Endothelial cell of umbilical vein (primary cell): ENCODE data around the gene ERGIC2. TPM values are rescaled to one million over a fixed set of nuclear protein-coding genes. Genes with fewer than 3 reads are reported as not detected.
A peak's percentile ranks its signal among the peaks of the same experiment; 100 is the strongest.

Source experiments
- BruUV-seq: library from RNA; stranded (reverse); fragments of 400-500 nt; replicated peaks from 2 replicates; lab custom pipeline; 2021; lab: Mats Ljungman, UMichigan
- CTCF ChIA-PET: fragments of 300-600, 350-600 bp; sonication (Branson Sonifier 250); formaldehyde crosslinking; loops from one replicate; lab custom pipeline; 2021; ENCODE audit warnings: antibody characterized with exemption, inconsistent platforms; lab: Charles Lee
- POLR2A ChIA-PET: fragments of 300-600, 350-600 bp; sonication (Branson Sonifier 250); formaldehyde crosslinking; loops from one replicate; lab custom pipeline; 2021; ENCODE audit warnings: antibody characterized with exemption, inconsistent platforms; lab: Charles Lee
- DNase-seq: peaks from one replicate; pipeline ENCODE4 v3.0.0-alpha.2; 2011; ENCODE audit warnings: low read depth, low spot score
- FAIRE-seq: peaks from 2 replicates; lab custom pipeline; 2011; peaks lifted over from hg19 to GRCh38; lab: Jason Lieb, UNC
- H2AFZ ChIP-seq: 2 replicates; pipeline ENCODE4 v1.6.0; 2012; ENCODE audit warnings: low read depth, low read length, control low read depth, inconsistent platforms
- H3K27ac ChIP-seq: 2 replicates; pipeline ENCODE4 v1.5.1; 2011; ENCODE audit warnings: low read depth, mild to moderate bottlenecking, control low read depth, low read length, moderate library complexity; ENCODE audit not compliant: insufficient read depth
- H3K27me3 ChIP-seq, 2 experiments: 2 replicates each; pipeline versions ENCODE4 v1.6.0 to v1.6.1; 2011; ENCODE audit warnings: low read length in 2 of 2, mixed read lengths in 1 of 2; ENCODE audit not compliant: control insufficient read depth in 2 of 2, insufficient read depth in 2 of 2
- H3K36me3 ChIP-seq, 2 experiments: 2 replicates in 1 of 2; 3 replicates in 1 of 2; pipeline ENCODE4 v1.5.1; 2011; ENCODE audit warnings: low read length in 2 of 2, mild to moderate bottlenecking in 1 of 2, moderate library complexity in 1 of 2; ENCODE audit not compliant: control insufficient read depth in 2 of 2, insufficient read depth in 2 of 2; ENCODE audit errors: extremely low read depth in 1 of 2
- H3K4me1 ChIP-seq: 3 replicates; pipeline ENCODE4 v1.5.1; 2011; ENCODE audit warnings: mild to moderate bottlenecking, low read length; ENCODE audit not compliant: control insufficient read depth, insufficient read depth; ENCODE audit errors: extremely low read depth
- H3K4me2 ChIP-seq: 2 replicates; pipeline ENCODE4 v1.6.1; 2011; ENCODE audit warnings: low read length, control low read depth, mixed read lengths; ENCODE audit not compliant: insufficient read depth
- H3K4me3 ChIP-seq, 3 experiments: fragments of 200-600 bp in 1 of 3; sonication (generic), shearing (Covaris generic) in 1 of 3; replicated peaks in 1 of 3; 2 replicates each; pipeline ENCODE4 v1.5.1; 2011 to 2016; ENCODE audit warnings: control low read depth in 3 of 3, low read length in 3 of 3, mild to moderate bottlenecking in 2 of 3, inconsistent platforms in 1 of 3, low read depth in 1 of 3, moderate library complexity in 1 of 3; ENCODE audit not compliant: insufficient read depth in 1 of 3
- H3K79me2 ChIP-seq: 2 replicates; pipeline ENCODE4 v1.6.0; 2012; ENCODE audit warnings: low read length, inconsistent platforms; ENCODE audit not compliant: control insufficient read depth, insufficient read depth
- H3K9ac ChIP-seq: replicated peaks from 2 replicates; pipeline ENCODE3; 2011; ENCODE audit warnings: low read length, control low read depth; ENCODE audit not compliant: insufficient read depth; ENCODE audit errors: extremely low read depth
- H3K9me1 ChIP-seq: replicated peaks from 3 replicates; pipeline ENCODE4 v1.6.0; 2011; ENCODE audit warnings: mild to moderate bottlenecking, low read length; ENCODE audit not compliant: control insufficient read depth, insufficient read depth; ENCODE audit errors: extremely low read depth
- H3K9me3 ChIP-seq: replicated peaks from 2 replicates; pipeline ENCODE4 v1.5.1; 2012; ENCODE audit warnings: low read length, inconsistent platforms; ENCODE audit not compliant: control insufficient read depth, insufficient read depth
- H4K20me1 ChIP-seq: replicated peaks from 2 replicates; pipeline ENCODE3; 2011; ENCODE audit warnings: mild to moderate bottlenecking, low read length; ENCODE audit not compliant: control insufficient read depth, insufficient read depth; ENCODE audit errors: extremely low read depth
- EZH2 ChIP-seq: IDR thresholded peaks from 2 replicates; pipeline ENCODE4 v1.6.1; 2012; ENCODE audit warnings: borderline replicate concordance, low read depth, mild to moderate bottlenecking, moderate library complexity, low read length, inconsistent platforms; ENCODE audit not compliant: severe bottlenecking
- FOS ChIP-seq: IDR thresholded peaks from 2 replicates; pipeline ENCODE4 v1.6.1; 2011; ENCODE audit warnings: mild to moderate bottlenecking, low read length, moderate library complexity, borderline replicate concordance; ENCODE audit not compliant: insufficient read depth
- GATA2 ChIP-seq: IDR thresholded peaks from 2 replicates; pipeline ENCODE4 v1.7.0; 2011; ENCODE audit warnings: low read depth, mild to moderate bottlenecking, moderate library complexity, mixed read lengths, low read length; ENCODE audit not compliant: insufficient read length, insufficient read depth
- JUN ChIP-seq: IDR thresholded peaks from 2 replicates; pipeline ENCODE4 v1.6.1; 2011; ENCODE audit warnings: borderline replicate concordance, low read depth; ENCODE audit not compliant: insufficient read length, insufficient read depth
- MYC ChIP-seq: IDR thresholded peaks from one replicate; pipeline ENCODE4 v1.6.1; 2011; ENCODE audit warnings: mild to moderate bottlenecking, low read depth, low read length
- POLR2A ChIP-seq: IDR thresholded peaks from 2 replicates; pipeline ENCODE4 v1.6.1; 2012; ENCODE audit warnings: low read depth, mild to moderate bottlenecking, control low read depth, low read length
- POLR2AphosphoS5 ChIP-seq: IDR thresholded peaks from 2 replicates; pipeline ENCODE4 v1.6.1; 2012; ENCODE audit warnings: low read depth, mild to moderate bottlenecking, control low read depth, low read length, moderate library complexity; ENCODE audit not compliant: insufficient read depth
- dilution Hi-C: fragments of 300-500 bp; cut with MboI; formaldehyde crosslinking; loops from one replicate; pipeline ENCODE4 v1.15.0; 2019; ENCODE audit warnings: low sequenced_read_pairs; ENCODE audit not compliant: extremely low pct_ligation_motif_present
- intact Hi-C: fragments of 100-400 bp; cut with micrococcal nuclease; formaldehyde crosslinking; loops from one replicate; pipeline ENCODE4 v1.10.0; 2022
- polyA plus RNA-seq, 4 experiments: library from polyadenylated mRNA; depleted of rRNA in 3 of 4; stranded (reverse) in 3 of 4; unstranded in 1 of 4; fragments of >200 nt; gene quantifications; 2 replicates each; pipeline versions ENCODE4 v1.2.1 to v1.2.3, GENCODE V29; 2011 to 2012; ENCODE audit warnings: missing spikeins in 1 of 4
- total RNA-seq: library from RNA; stranded (reverse); gene quantifications from 2 replicates; pipeline ENCODE4 v1.2.3, GENCODE V29; 2021
- TF ChIP-seq, protein P1 (sequence below), 2 donors: IDR thresholded peaks; 1 replicate in 1 of 2; 2 replicates in 1 of 2; pipeline ENCODE4 v1.5.1; 2011; ENCODE audit warnings: low read length in 2 of 2, mild to moderate bottlenecking in 2 of 2, moderate library complexity in 2 of 2, control low read depth in 1 of 2, inconsistent platforms in 1 of 2, low read depth in 1 of 2; ENCODE audit not compliant: insufficient read depth in 1 of 2; ENCODE audit errors: extremely low read depth in 1 of 2
- TF ChIP-seq, protein P2 (sequence below): IDR thresholded peaks from 2 replicates; pipeline ENCODE4 v1.6.1; 2011; ENCODE audit not compliant: insufficient read depth, insufficient read length

The ERGIC2 gene
- total and polyA plus RNA-seq, 2 donors (not counting 3 experiments of a cell fraction or from before 2014, with no cell fraction given) = 20.3 to 60.6 TPM

DNA sequence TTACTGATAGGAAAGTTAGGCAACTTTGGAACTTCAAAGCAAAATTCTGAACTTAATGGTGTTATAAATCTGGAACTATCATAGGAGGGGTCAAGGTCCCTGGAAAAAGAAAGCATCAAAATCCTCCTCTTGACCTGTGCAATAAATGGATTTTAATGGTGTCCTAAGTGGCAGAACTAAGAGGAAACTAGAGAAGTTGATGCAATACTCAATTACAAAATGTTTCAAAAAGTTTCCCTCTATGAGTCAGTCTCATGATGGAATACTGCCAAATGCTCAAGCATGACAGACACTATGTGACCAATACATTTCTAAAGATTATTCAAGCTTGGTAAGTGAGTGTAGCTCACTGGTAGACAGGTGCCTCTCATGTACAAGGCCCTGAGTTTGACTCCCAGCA lies 47.7 kb upstream of the ERGIC2 start:
- no peaks in the 10 kb centered on the region for H3K27me3 ChIP-seq
- no peak overlapping the region for H3K27ac ChIP-seq
- H3K4me3 ChIP-seq = no peak overlapping the region
- H3K79me2 ChIP-seq = no peaks in the 10 kb centered on the region
- H2AFZ ChIP-seq = no peak overlapping the region
- no peaks in the 10 kb centered on the region for H3K9me3 ChIP-seq
- no peak for TF ChIP-seq MYC
- peak; percentile 60 for TF ChIP-seq FOS
- H3K4me2 ChIP-seq = no peak overlapping the region
- FAIRE-seq (peak; percentile 67), DNase-seq (peak; percentile 65)
- dilution Hi-C loops = no loop called here
- no TSS peak for BruUV-seq
- ChIA-PET CTCF (interaction anchor here (0.5 kb wide), 1 partner anchor 1267 kb away, joined by 3 read pairs; the partner anchor contains the start of gene IPO8), POLR2A (no interaction called here)
- no peaks in the 10 kb centered on the region for H3K9me1 ChIP-seq
- no peak overlapping the region for H3K9ac ChIP-seq
- peaks cover 15% of the 10 kb centered on the region for H3K4me1 ChIP-seq
- no peaks in the 10 kb centered on the region for H3K36me3 ChIP-seq
- H4K20me1 ChIP-seq = no peaks in the 10 kb centered on the region
- intact Hi-C loops = no loop called here

DNA sequence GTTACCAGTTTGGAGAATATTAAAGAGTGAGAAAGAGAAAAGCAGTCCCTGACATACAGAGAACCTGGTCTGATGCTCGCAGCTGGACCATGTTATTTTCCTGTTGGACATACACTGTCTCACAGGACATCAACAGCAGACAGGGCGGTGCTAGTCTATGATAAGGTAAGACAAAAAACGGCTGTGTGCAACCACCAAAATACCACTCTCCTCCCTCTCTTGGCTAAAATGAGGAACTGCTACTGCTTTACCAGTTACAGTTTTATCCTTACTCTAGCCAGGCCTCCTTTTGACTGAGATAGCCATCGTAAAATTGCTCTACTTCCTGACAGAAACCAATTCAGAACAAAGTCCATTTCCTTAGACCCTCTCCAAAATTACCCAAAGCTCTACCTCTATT lies 47.0 kb upstream of the ERGIC2 start:
- POLR2A ChIA-PET = no interaction called here
- no peaks in the 10 kb centered on the region for H3K27me3 ChIP-seq
- no peak overlapping the region for H3K27ac ChIP-seq
- intact Hi-C loops (no loop called here), dilution Hi-C loops (no loop called here)
- H3K79me2 ChIP-seq = no peaks in the 10 kb centered on the region
- H3K4me1 ChIP-seq = peaks cover 15% of the 10 kb centered on the region
- TF ChIP-seq, protein P1, sequence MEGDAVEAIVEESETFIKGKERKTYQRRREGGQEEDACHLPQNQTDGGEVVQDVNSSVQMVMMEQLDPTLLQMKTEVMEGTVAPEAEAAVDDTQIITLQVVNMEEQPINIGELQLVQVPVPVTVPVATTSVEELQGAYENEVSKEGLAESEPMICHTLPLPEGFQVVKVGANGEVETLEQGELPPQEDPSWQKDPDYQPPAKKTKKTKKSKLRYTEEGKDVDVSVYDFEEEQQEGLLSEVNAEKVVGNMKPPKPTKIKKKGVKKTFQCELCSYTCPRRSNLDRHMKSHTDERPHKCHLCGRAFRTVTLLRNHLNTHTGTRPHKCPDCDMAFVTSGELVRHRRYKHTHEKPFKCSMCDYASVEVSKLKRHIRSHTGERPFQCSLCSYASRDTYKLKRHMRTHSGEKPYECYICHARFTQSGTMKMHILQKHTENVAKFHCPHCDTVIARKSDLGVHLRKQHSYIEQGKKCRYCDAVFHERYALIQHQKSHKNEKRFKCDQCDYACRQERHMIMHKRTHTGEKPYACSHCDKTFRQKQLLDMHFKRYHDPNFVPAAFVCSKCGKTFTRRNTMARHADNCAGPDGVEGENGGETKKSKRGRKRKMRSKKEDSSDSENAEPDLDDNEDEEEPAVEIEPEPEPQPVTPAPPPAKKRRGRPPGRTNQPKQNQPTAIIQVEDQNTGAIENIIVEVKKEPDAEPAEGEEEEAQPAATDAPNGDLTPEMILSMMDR (IDR thresholded peaks at IDR 0.05; ENCODE audit: extremely low read depth in 1 of 2, insufficient read depth in 1 of 2, low read depth in 1 of 2, low read length in 2 of 2) = no peak
- TF ChIP-seq EZH2 (no peak), MYC (no peak), JUN (no peak), POLR2A (no peak), POLR2AphosphoS5 (no peak), GATA2 (no peak), FOS (no peak)
- TF ChIP-seq, protein P2, sequence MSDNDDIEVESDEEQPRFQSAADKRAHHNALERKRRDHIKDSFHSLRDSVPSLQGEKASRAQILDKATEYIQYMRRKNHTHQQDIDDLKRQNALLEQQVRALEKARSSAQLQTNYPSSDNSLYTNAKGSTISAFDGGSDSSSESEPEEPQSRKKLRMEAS = no peak
- no TSS peak for BruUV-seq
- no peak overlapping the region for H3K9ac ChIP-seq
- no peak overlapping the region for H2AFZ ChIP-seq
- CTCF ChIA-PET = interaction anchor here (1.6 to 1.9 kb wide), 2 partner anchors 9 to 355 kb away, joined by 4 to 7 read pairs; no protein-coding TSS in a partner anchor
- DNase-seq (no peak), FAIRE-seq (no peak)
- H3K9me1 ChIP-seq = no peaks in the 10 kb centered on the region
- H3K4me3 ChIP-seq = no peak overlapping the region
- no peaks in the 10 kb centered on the region for H3K9me3 ChIP-seq
- no peaks in the 10 kb centered on the region for H3K36me3 ChIP-seq
- H4K20me1 ChIP-seq = no peaks in the 10 kb centered on the region
- H3K4me2 ChIP-seq = no peak overlapping the region
